HG03442 (cell line): ENCODE data around the gene SMYD1.
"Not testable (repeated sequence)": the region's sequence is repeated elsewhere in the genome, so short reads cannot be mapped to it uniquely, and the experiment has no call there.

Source experiments
- ATAC-seq: cut with Tn5 transposase; IDR thresholded peaks from one replicate; pipeline ENCODE4 v1.9.1; 2021; ENCODE audit warnings: mild to moderate bottlenecking, moderate library complexity; ENCODE audit not compliant: unreplicated experiment

The SMYD1 gene

GRCh38 chr2:88067598-88067997 is at the start of gene SMYD1:
Gene SMYD1 (plus strand): TSS chr2:88067825. CDS start chr2:88067865, 40 bp downstream.
- no peak for ATAC-seq

- ATAC-seq = not testable (repeated sequence)
Observed at GRCh38 chr2:88018077-88018805, 49.4 kb upstream of the SMYD1 start.

GRCh38 chr2:88018909-88019308 is 48.7 kb upstream of the SMYD1 start:
- ATAC-seq = no peak

GRCh38 chr2:88019985-88020384 is 47.6 kb upstream of the SMYD1 start:
- no peak for ATAC-seq

GRCh38 chr2:88022669-88022921 is 45.0 kb upstream of the SMYD1 start:
- ATAC-seq = no peak

GRCh38 chr2:88024509-88024908 is 43.1 kb upstream of the SMYD1 start:
- ATAC-seq = no peak

GRCh38 chr2:88027697-88028389 is 39.8 kb upstream of the SMYD1 start:
- ATAC-seq = no peak

GRCh38 chr2:88028931-88029330 is 38.7 kb upstream of the SMYD1 start:
- no peak for ATAC-seq

GRCh38 chr2:88032070-88032702 is 35.4 kb upstream of the SMYD1 start:
- no peak for ATAC-seq

- no peak for ATAC-seq
Observed at GRCh38 chr2:88036182-88036581, 31.4 kb upstream of the SMYD1 start.

GRCh38 chr2:88036606-88037005 is 31.0 kb upstream of the SMYD1 start:
- no peak for ATAC-seq

GRCh38 chr2:88038263-88039105 is 29.1 kb upstream of the SMYD1 start:
- ATAC-seq = no peak

- no peak for ATAC-seq
Observed at GRCh38 chr2:88042476-88042875, 25.1 kb upstream of the SMYD1 start.

- not testable (repeated sequence) for ATAC-seq
Observed at GRCh38 chr2:88045561-88045960, 22.1 kb upstream of the SMYD1 start.

GRCh38 chr2:88048541-88048940 is 19.1 kb upstream of the SMYD1 start:
- ATAC-seq = no peak

GRCh38 chr2:88049622-88050021 is 18.0 kb upstream of the SMYD1 start:
- no peak for ATAC-seq

- no peak for ATAC-seq
Observed at GRCh38 chr2:88051792-88052191, 15.8 kb upstream of the SMYD1 start.

- no peak for ATAC-seq
Observed at GRCh38 chr2:88053296-88053695, 14.3 kb upstream of the SMYD1 start.

GRCh38 chr2:88053934-88054781 is 13.5 kb upstream of the SMYD1 start:
- no peak for ATAC-seq

- no peak for ATAC-seq
Observed at GRCh38 chr2:88054782-88055370, 12.7 kb upstream of the SMYD1 start.
